HCT116 (cell line): ENCODE data around the gene GNG10. TPM values are rescaled to one million over a fixed set of nuclear protein-coding genes. Genes with fewer than 3 reads are reported as not detected.

Source experiments
- ATAC-seq: fragments of 200-7000 bp; cut with Tn5 transposase; 2 replicates; pipeline ENCODE4 v1.9.1; 2020; ENCODE audit warnings: mild to moderate bottlenecking, moderate library complexity
- BruUV-seq: library from RNA; stranded (reverse); fragments of 400-500 nt; replicated peaks from 2 replicates; lab custom pipeline; 2021; lab: Mats Ljungman, UMichigan
- CTCF ChIA-PET: fragments of 300-600 bp; sonication (Branson Sonifier 250); formaldehyde crosslinking; loops from one replicate; lab custom pipeline; 2021; ENCODE audit warnings: antibody characterized with exemption; lab: Charles Lee
- POLR2A ChIA-PET: fragments of 300-600, 350-600 bp; sonication (Branson Sonifier 250); formaldehyde crosslinking; loops from one replicate; lab custom pipeline; 2021; ENCODE audit warnings: antibody characterized with exemption; lab: Charles Lee
- RAD21 ChIA-PET, 2 experiments: fragments of 300-600 bp; sonication (Branson Sonifier 250); formaldehyde crosslinking; loops; one replicate each; lab custom pipeline; 2023; ENCODE audit warnings: low total read pairs in 2 of 2; ENCODE audit not compliant: uncharacterized antibody in 2 of 2, unreplicated experiment in 2 of 2, low non-redundant PET in 1 of 2; lab: Charles Lee
- DNase-seq: peaks from one replicate; pipeline ENCODE4 v3.0.0-alpha.2; 2010; ENCODE audit warnings: low read depth, low spot score
- H2AFZ ChIP-seq: fragments of 200-600 bp; shearing (Covaris generic), sonication (generic); 2 replicates; pipeline ENCODE4 v1.6.1; 2017; ENCODE audit warnings: low read depth, mixed run types, mixed read lengths, antibody characterized with exemption, low read length; ENCODE audit not compliant: poor library complexity, severe bottlenecking
- H3K27ac ChIP-seq: 2 replicates; pipeline ENCODE4 v1.5.1; 2012; ENCODE audit warnings: low read depth, low read length
- H3K27me3 ChIP-seq: fragments of 200-600 bp; sonication (generic); 2 replicates; pipeline ENCODE4 v1.6.1; 2016; ENCODE audit warnings: mixed run types, low read length, mixed read lengths; ENCODE audit not compliant: insufficient read depth
- H3K36me3 ChIP-seq, 2 experiments: fragments of 200-500 bp in 1 of 2; fragments of 200-600 bp in 1 of 2; sonication (Bioruptor generic) in 1 of 2; sonication (generic) in 1 of 2; 2 replicates each; pipeline versions ENCODE4 v1.5.1 to v1.6.1; 2014 to 2016; ENCODE audit warnings: low read length in 2 of 2, inconsistent platforms in 1 of 2, mixed read lengths in 1 of 2, mixed run types in 1 of 2; ENCODE audit not compliant: insufficient read depth in 2 of 2, control insufficient read depth in 1 of 2
- H3K4me1 ChIP-seq, 2 experiments: fragments of 200-600 bp in 1 of 2; sonication (generic) in 1 of 2; 2 replicates each; pipeline versions ENCODE4 v1.5.1 to v1.6.1; 2012 to 2017; ENCODE audit warnings: low read length in 2 of 2, inconsistent platforms in 1 of 2, mild to moderate bottlenecking in 1 of 2, mixed read lengths in 1 of 2, mixed run types in 1 of 2, moderate library complexity in 1 of 2; ENCODE audit not compliant: insufficient read depth in 2 of 2, control insufficient read depth in 1 of 2
- H3K4me2 ChIP-seq: fragments of 200-600 bp; sonication (generic); 2 replicates; pipeline ENCODE4 v1.6.1; 2017; ENCODE audit warnings: mixed run types, low read length, mixed read lengths
- H3K4me3 ChIP-seq, 2 experiments: fragments of 200-600 bp in 1 of 2; sonication (generic) in 1 of 2; replicated peaks in 1 of 2; 2 replicates each; pipeline ENCODE4 v1.5.1; 2011 to 2016; ENCODE audit warnings: low read length in 2 of 2, control low read depth in 1 of 2, low read depth in 1 of 2, mild to moderate bottlenecking in 1 of 2, mixed read lengths in 1 of 2, mixed run types in 1 of 2
- H3K79me2 ChIP-seq: fragments of 200-600 bp; sonication (generic); 2 replicates; pipeline ENCODE4 v1.6.1; 2017; ENCODE audit warnings: mild to moderate bottlenecking, mixed run types, low read length, moderate library complexity, mixed read lengths; ENCODE audit not compliant: insufficient read depth
- H3K9ac ChIP-seq: fragments of 200-600 bp; sonication (generic); 2 replicates; pipeline ENCODE4 v1.6.1; 2016; ENCODE audit warnings: low read length, mixed read lengths
- H3K9me2 ChIP-seq: fragments of 200-600 bp; sonication (generic), shearing (Covaris generic); 2 replicates; pipeline ENCODE4 v1.6.1; 2017; ENCODE audit warnings: mixed run types, mild to moderate bottlenecking, moderate library complexity; ENCODE audit not compliant: insufficient read depth
- H3K9me3 ChIP-seq, 2 experiments: fragments of 200-500 bp in 1 of 2; fragments of 200-600 bp in 1 of 2; sonication (Bioruptor generic) in 1 of 2; sonication (generic) in 1 of 2; 2 replicates each; pipeline ENCODE4 v1.6.1; 2014 to 2017; ENCODE audit warnings: low read length in 2 of 2, mixed read lengths in 2 of 2, inconsistent platforms in 1 of 2, low read depth in 1 of 2, mild to moderate bottlenecking in 1 of 2, mixed run types in 1 of 2, moderate library complexity in 1 of 2; ENCODE audit not compliant: control insufficient read depth in 1 of 2, insufficient read depth in 1 of 2
- H4K20me1 ChIP-seq: fragments of 200-600 bp; sonication (generic), shearing (Covaris generic); 2 replicates; pipeline ENCODE4 v1.6.1; 2017; ENCODE audit warnings: mixed run types, mild to moderate bottlenecking, moderate library complexity; ENCODE audit not compliant: insufficient read depth
- ATF3 ChIP-seq: IDR thresholded peaks from 2 replicates; pipeline ENCODE4 v1.6.1; 2012
- ELF1 ChIP-seq: IDR thresholded peaks from 2 replicates; pipeline ENCODE4 v1.6.1; 2012; ENCODE audit warnings: low read depth, borderline replicate concordance
- JUND ChIP-seq: IDR thresholded peaks from 2 replicates; pipeline ENCODE4 v1.6.1; 2012
- ZBTB33 ChIP-seq: IDR thresholded peaks from 2 replicates; pipeline ENCODE4 v1.6.1; 2011; ENCODE audit warnings: mild to moderate bottlenecking, low read length, moderate library complexity; ENCODE audit not compliant: insufficient replicate concordance; ENCODE audit errors: extremely low read depth
- intact Hi-C: fragments of 100-400 bp; cut with micrococcal nuclease; formaldehyde crosslinking; loops from 2 replicates; pipeline ENCODE4 v1.10.0; 2022
- total RNA-seq: library from RNA; stranded (reverse); gene quantifications from one replicate; pipeline ENCODE4 v1.2.1, GENCODE V29; 2021; ENCODE audit not compliant: unreplicated experiment

The GNG10 gene
- total RNA-seq, 1 experiment from 2014 or later, result 46.8 TPM

- intact Hi-C loops, result loop anchor here (5.0 to 10.0 kb wide), 2 partner anchors 443 to 700 kb away; partner anchors contain the start of gene PTBP3
- no peak for DNase-seq
- Histone ChIP-seq H3K79me2 (peaks cover 58% of the 10 kb centered on the region), H2AFZ (no peak overlapping the region), H3K9ac (peak overlapping the region; percentile 93), H3K4me2 (peak overlapping the region; percentile 75), H3K27me3 (no peaks in the 10 kb centered on the region), H4K20me1 (peaks cover 13% of the 10 kb centered on the region; the same call in 1 of the 2 replicates), H3K27ac (peak overlapping the region; percentile 81), H3K9me3 (no peaks in the 10 kb centered on the region), H3K9me2 (no peaks in the 10 kb centered on the region), H3K4me3 (peak overlapping the region; percentile 93), H3K4me1 (peaks cover 2 to 17% of the 10 kb centered on the region in 2 experiments; a peak in 2 of 4 replicates), H3K36me3 (0 out of 4 replicates have a peak, but pooled peaks cover 0 to 11% of the 10 kb centered on the region in 2 experiments)
- POLR2A ChIA-PET, result interaction anchor here (0.5 to 1.7 kb wide), 3 partner anchors 10 to 34 kb away, joined by 3 to 8 read pairs (median 3); partner anchors contain the start of gene GNG10
- no peak for ATAC-seq
- no peak for TF ChIP-seq ELF1
- TF ChIP-seq ZBTB33, result no peak
- no peak for TF ChIP-seq ATF3
- TF ChIP-seq JUND, result no peak
- CTCF ChIA-PET, result no interaction called here
- no TSS peak for BruUV-seq
- RAD21 ChIA-PET, result no interaction called here
Observed at GRCh38 chr9:111632060-111632459, 29.3 kb upstream of the GNG10 start.
